GM10847 (cell line): ENCODE results near the gene PDE9A.

ENCODE experiments used
- POLR2A ChIP-seq: IDR thresholded peaks from 2 replicates; pipeline ENCODE4 v1.6.1; 2011; ENCODE audit not compliant: insufficient read length; ENCODE audit errors: extremely low read depth

Gene PDE9A

GRCh38 chr21:42711667-42712066 is 58.2 kb downstream of the PDE9A start:
- TF ChIP-seq POLR2A: no peak

- no peak for TF ChIP-seq POLR2A
These were observed 62.7 kb downstream of the PDE9A start for GRCh38 chr21:42716074-42716473.

GRCh38 chr21:42721341-42721824 is 68.0 kb downstream of the PDE9A start:
- no peak for TF ChIP-seq POLR2A

- no peak for TF ChIP-seq POLR2A
These were observed 68.7 kb downstream of the PDE9A start for GRCh38 chr21:42722153-42722552.

- no peak for TF ChIP-seq POLR2A
These were observed 69.5 kb downstream of the PDE9A start for GRCh38 chr21:42722808-42723473.

- no peak for TF ChIP-seq POLR2A
These were observed 71.0 kb downstream of the PDE9A start for GRCh38 chr21:42724226-42724920.

GRCh38 chr21:42725416-42725930 is 72.1 kb downstream of the PDE9A start:
- TF ChIP-seq POLR2A: no peak

- TF ChIP-seq POLR2A: no peak
These were observed 78.0 kb downstream of the PDE9A start for GRCh38 chr21:42731264-42732032.

- no peak for TF ChIP-seq POLR2A
These were observed 78.6 kb downstream of the PDE9A start for GRCh38 chr21:42732033-42732410.

GRCh38 chr21:42733037-42733627 is 79.7 kb downstream of the PDE9A start:
- TF ChIP-seq POLR2A: no peak

- TF ChIP-seq POLR2A: no peak
These were observed 80.5 kb downstream of the PDE9A start for GRCh38 chr21:42733874-42734273.

- TF ChIP-seq POLR2A: no peak
These were observed 81.0 kb downstream of the PDE9A start for GRCh38 chr21:42734323-42734971.

GRCh38 chr21:42735061-42735460 is 81.6 kb downstream of the PDE9A start:
- no peak for TF ChIP-seq POLR2A

- no peak for TF ChIP-seq POLR2A
These were observed 82.5 kb downstream of the PDE9A start for GRCh38 chr21:42735944-42736343.
